K562 (cell line): ENCODE results near the gene RUNX1. TPM values are rescaled to one million over a fixed set of nuclear protein-coding genes. Genes with fewer than 3 reads are reported as not detected.

Source experiments
- ATAC-seq: fragments of 200-7000 bp; cut with Tn5 transposase; 3 replicates; pipeline ENCODE4 v1.9.1; 2020; ENCODE audit warnings: moderate library complexity
- BruUV-seq: library from RNA; stranded (reverse); fragments of 400-500 nt; replicated peaks from 2 replicates; lab custom pipeline; 2021; lab: Mats Ljungman, UMichigan
- CTCF ChIA-PET: fragments of 300-600 bp; formaldehyde crosslinking; extraction: SDS; loops from one replicate; lab custom pipeline; 2021; ENCODE audit warnings: low intra/inter-chr PET ratio; lab: Yijun Ruan, JAX
- POLR2A ChIA-PET: fragments of 300-600, 350-650 bp; sonication (Branson Sonifier 250); formaldehyde crosslinking; extraction: SDS; loops from one replicate; lab custom pipeline; 2021; ENCODE audit warnings: antibody characterized with exemption, inconsistent platforms; lab: Yijun Ruan, JAX
- DNase-seq, 4 experiments: peaks; one replicate each; pipeline versions ENCODE4 v3.0.0 to v3.0.0-alpha.2; 2011 to 2018; ENCODE audit warnings: low spot score in 3 of 4, mixed read lengths in 3 of 4; ENCODE audit errors: extremely low read depth in 1 of 4
- FAIRE-seq: peaks from 2 replicates; lab custom pipeline; 2011; peaks lifted over from hg19 to GRCh38; lab: Jason Lieb, UNC
- H2AFZ ChIP-seq: 2 replicates; pipeline ENCODE4 v1.6.0; 2011; ENCODE audit warnings: low read depth, low read length, control low read depth, inconsistent platforms
- H3K27ac ChIP-seq: fragments of 200-600 bp; 3 replicates; pipeline ENCODE4 v1.8.0; 2011; ENCODE audit warnings: low read depth, mild to moderate bottlenecking, control low read depth, inconsistent platforms, low read length, moderate library complexity, mixed read lengths; ENCODE audit errors: extremely low read depth
- H3K27me3 ChIP-seq, 2 experiments: fragments of 300-600 bp in 1 of 2; 2 replicates in 1 of 2; 3 replicates in 1 of 2; pipeline versions ENCODE4 v1.6.0 to v1.8.0; 2011; ENCODE audit warnings: inconsistent platforms in 2 of 2, low read length in 2 of 2, mild to moderate bottlenecking in 1 of 2, mixed read lengths in 1 of 2, moderate library complexity in 1 of 2; ENCODE audit not compliant: control insufficient read depth in 2 of 2, insufficient read depth in 2 of 2
- H3K36me3 ChIP-seq: fragments of 300-600 bp; 3 replicates; pipeline ENCODE4 v1.8.0; 2011; ENCODE audit warnings: mild to moderate bottlenecking, low read length, inconsistent platforms; ENCODE audit not compliant: control insufficient read depth, insufficient read depth
- H3K4me1 ChIP-seq, 2 experiments: fragments of 200-600 bp in 1 of 2; replicated peaks in 1 of 2; 2 replicates in 1 of 2; 3 replicates in 1 of 2; pipeline versions ENCODE4 v1.5.1 to v1.8.0; 2011; ENCODE audit warnings: inconsistent platforms in 2 of 2, low read length in 2 of 2, mild to moderate bottlenecking in 1 of 2, mixed read lengths in 1 of 2, moderate library complexity in 1 of 2; ENCODE audit not compliant: control insufficient read depth in 2 of 2, insufficient read depth in 2 of 2
- H3K4me2 ChIP-seq: 2 replicates; pipeline ENCODE4 v1.6.1; 2011; ENCODE audit warnings: low read length, control low read depth, inconsistent platforms, mixed read lengths; ENCODE audit not compliant: insufficient read depth
- H3K4me3 ChIP-seq: fragments of 200-600 bp; sonication (generic), shearing (Covaris generic); 2 replicates; pipeline ENCODE4 v1.5.1; 2016; ENCODE audit warnings: control low read depth, inconsistent platforms
- H3K79me2 ChIP-seq: fragments of 200-600 bp; 3 replicates; pipeline ENCODE4 v1.8.0; 2011; ENCODE audit warnings: low read length, inconsistent platforms; ENCODE audit not compliant: control insufficient read depth, insufficient read depth
- H3K9ac ChIP-seq, 2 experiments: 2 replicates each; pipeline versions ENCODE4 v1.6.0 to v1.6.1; 2011; ENCODE audit warnings: low read depth in 2 of 2, low read length in 2 of 2, control low read depth in 1 of 2, inconsistent platforms in 1 of 2, mild to moderate bottlenecking in 1 of 2, mixed read lengths in 1 of 2; ENCODE audit not compliant: insufficient read depth in 1 of 2
- H3K9me1 ChIP-seq: one replicate; pipeline ENCODE4 v1.6.0; 2011; ENCODE audit warnings: inconsistent platforms, mild to moderate bottlenecking, low read length, moderate library complexity; ENCODE audit not compliant: control insufficient read depth, insufficient read depth
- H3K9me3 ChIP-seq: replicated peaks from 2 replicates; pipeline ENCODE4 v1.5.1; 2011; ENCODE audit warnings: low read depth, low read length, inconsistent platforms; ENCODE audit not compliant: control insufficient read depth, insufficient read depth
- H4K20me1 ChIP-seq: replicated peaks from 2 replicates; pipeline ENCODE4 v1.6.1; 2011; ENCODE audit warnings: low read length, inconsistent platforms, mixed read lengths; ENCODE audit not compliant: control insufficient read depth, insufficient read depth
- KAT2B ChIP-seq: IDR thresholded peaks from one replicate; pipeline ENCODE4 v1.6.1; 2012; ENCODE audit warnings: low read depth, mild to moderate bottlenecking, control low read depth, inconsistent platforms, low read length, moderate library complexity
- SIN3A ChIP-seq, 2 experiments: fragments of 150-350 bp in 1 of 2; IDR thresholded peaks; 2 replicates each; pipeline ENCODE4 v1.6.1; 2011 to 2016; ENCODE audit warnings: borderline replicate concordance in 2 of 2, low read depth in 2 of 2, low read length in 2 of 2, mild to moderate bottlenecking in 2 of 2, moderate library complexity in 2 of 2; ENCODE audit not compliant: control insufficient read depth in 1 of 2
- SIX5 ChIP-seq, 2 experiments: IDR thresholded peaks; 2 replicates each; pipeline ENCODE4 v1.6.1; 2011; ENCODE audit warnings: low read length in 2 of 2, borderline replicate concordance in 1 of 2, low read depth in 1 of 2, mild to moderate bottlenecking in 1 of 2, moderate library complexity in 1 of 2; ENCODE audit not compliant: insufficient read depth in 1 of 2
- SNRNP70 ChIP-seq: fragments of 200-400 bp; formaldehyde crosslinking; optimal IDR thresholded peaks from 2 replicates; pipeline ENCODE3; 2017; ENCODE audit warnings: low read depth, low read length
- TAF9B ChIP-seq: fragments of 450-650 bp; IDR thresholded peaks from 2 replicates; pipeline ENCODE4 v1.6.1; 2018; ENCODE audit warnings: mild to moderate bottlenecking; ENCODE audit not compliant: partially characterized antibody
- ZNF764 ChIP-seq: fragments of 250-450 bp; sonication (Bioruptor Pico); IDR thresholded peaks from 2 replicates; pipeline ENCODE4 v1.4.0; 2020; ENCODE audit warnings: low read depth, mild to moderate bottlenecking, moderate library complexity
- WGBS: fragments of 100-300 bp; shearing (Covaris generic); methylation state at CpG from one replicate; pipeline ENCODE4 v1.1.6; 2016; ENCODE audit warnings: low coverage, mixed read lengths; ENCODE audit not compliant: insufficient coverage; ENCODE audit errors: missing lambda C conversion rate; 5-methylcytosine and 5-hydroxymethylcytosine counted together
- in situ Hi-C: fragments of 300-500 bp; cut with MboI; formaldehyde crosslinking; loops from 4 replicates; pipeline ENCODE4 v1.15.0; 2018; ENCODE audit warnings: inconsistent platforms, mixed read lengths
- intact Hi-C: fragments of 100-400 bp; cut with micrococcal nuclease; formaldehyde crosslinking; loops from 2 replicates; pipeline ENCODE4 v1.14.2; 2022
- polyA plus RNA-seq, 8 experiments: library from polyadenylated mRNA; depleted of rRNA in 4 of 8; stranded (reverse) in 5 of 8; unstranded in 3 of 8; fragments of >200 nt; fragmentation: Nextera tagmentation in 2 of 8; fragmentation: Illumina TruSeq in 1 of 8; extraction: Ambion mirVana in 2 of 8; extraction: Trizol in 1 of 8; gene quantifications; 2 replicates each; pipeline versions ENCODE4 v1.2.1 to v1.2.3, GENCODE V29; 2011 to 2014; ENCODE audit warnings: inconsistent platforms in 1 of 8, missing spikeins in 1 of 8
- total RNA-seq, 7 experiments: library from RNA; depleted of rRNA in 6 of 7; stranded (reverse); fragments of >200 nt in 6 of 7; fragmentation: Illumina TruSeq in 2 of 7; extraction: Trizol in 2 of 7; gene quantifications; 2 replicates each; pipeline versions ENCODE4 v1.2.1 to v1.2.3, GENCODE V29; 2011 to 2021; ENCODE audit warnings: low replicate concordance in 1 of 7

Gene RUNX1
- total and polyA plus RNA-seq, 9 of the 15 experiments (the other 6 are each of a cell fraction or from before 2014, with no cell fraction given), result 2.2 to 68.6 (median 17.8) TPM

DNA sequence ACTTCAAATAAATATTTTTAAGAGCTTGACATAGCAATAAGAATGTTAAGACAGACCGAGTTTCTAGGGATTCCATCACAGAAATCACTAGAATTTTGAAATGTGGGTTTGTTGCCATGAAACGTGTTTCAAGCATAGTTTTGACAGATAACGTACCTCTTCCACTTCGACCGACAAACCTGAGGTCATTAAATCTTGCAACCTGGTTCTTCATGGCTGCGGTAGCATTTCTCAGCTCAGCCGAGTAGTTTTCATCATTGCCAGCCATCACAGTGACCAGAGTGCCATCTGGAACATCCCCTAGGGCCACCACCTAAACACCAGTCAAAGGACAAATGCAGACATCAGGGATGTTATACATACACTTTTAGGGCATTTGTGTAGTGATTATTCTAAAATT is 168.7 kb downstream of the RUNX1 start:
- FAIRE-seq (no peak), ATAC-seq (no peak), DNase-seq (no peak)
- peaks cover 94% of the 10 kb centered on the region for H3K79me2 ChIP-seq
- POLR2A ChIA-PET, result interaction anchor here (0.8 to 2.9 kb wide), 4 partner anchors 9 to 520 kb away, joined by 3 to 9 read pairs (median 4); no protein-coding TSS in a partner anchor
- BruUV-seq, result no TSS peak
- H4K20me1 ChIP-seq, result peaks cover 5% of the 10 kb centered on the region; the same call in 1 of the 2 replicates
- CTCF ChIA-PET, result no interaction called here
- WGBS, result 90% methylated on average over 7 of the region's 7 CpGs
- H3K27ac ChIP-seq, result no peak overlapping the region
- no peak for TF ChIP-seq ZNF764
- TF ChIP-seq SIN3A (IDR thresholded peaks at IDR 0.05; ENCODE audit: borderline replicate concordance in 2 of 2, control insufficient read depth in 1 of 2, low read depth in 2 of 2, low read length in 2 of 2), result no peak
- TF ChIP-seq TAF9B, result no peak
- no peak for TF ChIP-seq SNRNP70
- TF ChIP-seq SIX5 (IDR thresholded peaks at IDR 0.05; ENCODE audit: borderline replicate concordance in 1 of 2, insufficient read depth in 1 of 2, low read depth in 1 of 2, low read length in 2 of 2), result no peak
- no peak for TF ChIP-seq KAT2B
- H3K9me1 ChIP-seq, result no peaks in the 10 kb centered on the region
- no peak overlapping the region for H2AFZ ChIP-seq
- H3K36me3 ChIP-seq, result peaks cover 85% of the 10 kb centered on the region
- no peak overlapping the region for H3K4me2 ChIP-seq
- H3K9ac ChIP-seq, result no peak overlapping the region
- in situ Hi-C loops, result no loop called here
- intact Hi-C loops, result no loop called here
- no peak overlapping the region for H3K4me3 ChIP-seq
- H3K9me3 ChIP-seq, result no peaks in the 10 kb centered on the region
- no peaks in the 10 kb centered on the region for H3K27me3 ChIP-seq
- peaks cover 0 to 40% of the 10 kb centered on the region in 2 experiments; a peak in 4 of 5 replicates for H3K4me1 ChIP-seq
